Stomach (tissue), 9 donors: Measurements from ENCODE around the gene RAB31. TPM values are rescaled to one million over a fixed set of nuclear protein-coding genes. Genes with fewer than 3 reads are reported as not detected.
A peak's percentile ranks its signal among the peaks of the same experiment; 100 is the strongest.

Source experiments
- DNase-seq, 2 donors: peaks; one replicate each; pipeline versions ENCODE4 v3.0.0 to v3.0.0-alpha.2; 2013 to 2019
- H3K27ac ChIP-seq, 5 donors: fragments of 200-600 bp in 4 of 5; sonication (generic) in 4 of 5; one replicate each; pipeline ENCODE4 v1.5.1; 2013 to 2019; ENCODE audit warnings: mild to moderate bottlenecking in 1 of 5, moderate library complexity in 1 of 5
- H3K27me3 ChIP-seq, 3 donors: fragments of 200-600 bp; sonication (generic); one replicate each; pipeline ENCODE4 v1.5.1; 2017 to 2019; ENCODE audit warnings: mixed run types in 1 of 3
- H3K36me3 ChIP-seq, 4 donors: fragments of 200-600 bp; sonication (generic); 1 replicate in 3 of 4; 2 replicates in 1 of 4; pipeline ENCODE4 v1.5.1; 2016 to 2019
- H3K4me1 ChIP-seq, 4 donors: fragments of 200-600 bp; sonication (generic); one replicate each; pipeline ENCODE4 v1.5.1; 2016 to 2019
- H3K4me3 ChIP-seq, 4 donors: fragments of 200-600 bp; sonication (generic) in 3 of 4; one replicate each; pipeline ENCODE4 v1.5.1; 2016 to 2019; ENCODE audit warnings: mild to moderate bottlenecking in 1 of 4
- H3K9me3 ChIP-seq, 4 donors: fragments of 200-600 bp; sonication (generic); one replicate each; pipeline ENCODE4 v1.5.1; 2016 to 2019
- CTCF ChIP-seq, 7 experiments: fragments of 450-650 bp in 4 of 7; fragments of 200-600 bp in 3 of 7; sonication (generic) in 3 of 7; IDR thresholded peaks; one replicate each; pipeline ENCODE4 v1.5.1; 2016 to 2019; ENCODE audit warnings: antibody characterized with exemption in 7 of 7, control low read depth in 2 of 7, mild to moderate bottlenecking in 1 of 7
- EP300 ChIP-seq: sonication (generic); formaldehyde crosslinking; IDR thresholded peaks from one replicate; pipeline ENCODE4 v1.6.1; 2017; ENCODE audit warnings: antibody characterized with exemption
- POLR2A ChIP-seq, 4 donors: fragments of 450-650 bp; IDR thresholded peaks; one replicate each; pipeline ENCODE4 v1.6.1; 2016; ENCODE audit warnings: antibody characterized with exemption in 4 of 4, control low read depth in 2 of 4, mild to moderate bottlenecking in 1 of 4, moderate library complexity in 1 of 4
- POLR2AphosphoS5 ChIP-seq, 3 donors: sonication (generic); formaldehyde crosslinking; IDR thresholded peaks; one replicate each; pipeline ENCODE4 v1.6.1; 2016; ENCODE audit warnings: antibody characterized with exemption in 3 of 3
- WGBS, 5 donors: extraction: QIAGEN DNeasy Blood & Tissue Kit in 3 of 5; methylation state at CpG; one replicate each; pipeline versions ENCODE4 v1.1.5 to v1.1.7; 2013 to 2018; 5-methylcytosine and 5-hydroxymethylcytosine counted together
- intact Hi-C: fragments of 100-400 bp; cut with DNase I; formaldehyde crosslinking; loops from one replicate; pipeline ENCODE4 v1.15.1; 2023; ENCODE audit warnings: low total_unique reads
- polyA plus RNA-seq, 3 donors: library from polyadenylated mRNA; stranded (reverse); fragments of 200-250 nt; gene quantifications; one replicate each; pipeline ENCODE4 v1.2.3, GENCODE V29; 2013
- total RNA-seq, 5 donors: library from RNA; depleted of rRNA; stranded (reverse); fragments of >200 nt; gene quantifications; one replicate each; pipeline versions ENCODE4 v1.1.0 to v1.2.3, GENCODE V29; 2014 to 2016
- donor health status: healthy with polysubstance abuse.
- donor health status: Bipolar disorder and iron deficiency.
- donor health status: healthy.

RAB31 gene
- total and polyA plus RNA-seq, 8 donors, result 10.1 to 65.5 (median 36.8) TPM

GRCh38 chr18:9771261-9771976 is 63.3 kb downstream of the RAB31 start:
- Histone ChIP-seq H3K9me3 (no peaks in the 10 kb centered on the region), H3K27me3 (no peaks in the 10 kb centered on the region), H3K36me3 (no peaks in the 10 kb centered on the region), H3K27ac (peak overlapping the region in 4 of 5 donors; percentile 11 to 61 (median 42)), H3K4me3 (no peak overlapping the region), H3K4me1 (peaks cover 0 to 17% (median 8%) of the 10 kb centered on the region in 4 donors)
- TF ChIP-seq POLR2A (IDR thresholded peaks at IDR 0.05), result no peak
- peak in 1 of 3 donors; percentile 62 for TF ChIP-seq POLR2AphosphoS5 (IDR thresholded peaks at IDR 0.05)
- TF ChIP-seq EP300, result no peak
- peak in 5 of 7 experiments; percentile 88 to 98 (median 96) for TF ChIP-seq CTCF (IDR thresholded peaks at IDR 0.05)
- 22 to 32% (median 24%) methylated on average over 14 to 18 of the region's 18 CpGs for WGBS, 5 donors
- intact Hi-C loops, result no loop called here
- DNase-seq, result peak; percentile 80 to 89

- TF ChIP-seq POLR2A (IDR thresholded peaks at IDR 0.05), result no peak
- no peak for TF ChIP-seq EP300
- TF ChIP-seq POLR2AphosphoS5 (IDR thresholded peaks at IDR 0.05), result no peak
- no peak for TF ChIP-seq CTCF (IDR thresholded peaks at IDR 0.05)
- Histone ChIP-seq H3K4me3 (no peak overlapping the region), H3K9me3 (no peaks in the 10 kb centered on the region), H3K36me3 (no peaks in the 10 kb centered on the region), H3K27me3 (no peaks in the 10 kb centered on the region), H3K27ac (peak overlapping the region in 4 of 5 donors; percentile 11 to 61 (median 42)), H3K4me1 (peaks cover 0 to 17% (median 8%) of the 10 kb centered on the region in 4 donors)
- intact Hi-C loops, result no loop called here
- WGBS, 5 donors, result 76 to 88% (median 86%) methylated on average over 14 of the region's 14 CpGs
- no peak for DNase-seq
These were observed 64.0 kb downstream of the RAB31 start for GRCh38 chr18:9771977-9772660.

GRCh38 chr18:9772847-9773677 is 65.0 kb downstream of the RAB31 start:
- Histone ChIP-seq H3K4me1 (peaks cover 0 to 17% (median 8%) of the 10 kb centered on the region in 4 donors), H3K36me3 (no peaks in the 10 kb centered on the region), H3K27me3 (no peaks in the 10 kb centered on the region), H3K9me3 (no peaks in the 10 kb centered on the region), H3K4me3 (no peak overlapping the region), H3K27ac (peak overlapping the region in 1 of 5 donors; percentile 56)
- no peak for DNase-seq
- WGBS, 5 donors, result 84 to 89% (median 86%) methylated on average over 13 of the region's 13 CpGs
- TF ChIP-seq POLR2A (IDR thresholded peaks at IDR 0.05) (no peak), EP300 (no peak), POLR2AphosphoS5 (IDR thresholded peaks at IDR 0.05) (no peak), CTCF (IDR thresholded peaks at IDR 0.05) (no peak)
- intact Hi-C loops, result no loop called here

- TF ChIP-seq EP300 (no peak), CTCF (IDR thresholded peaks at IDR 0.05) (no peak), POLR2A (IDR thresholded peaks at IDR 0.05) (no peak), POLR2AphosphoS5 (IDR thresholded peaks at IDR 0.05) (no peak)
- Histone ChIP-seq H3K4me3 (no peak overlapping the region), H3K9me3 (no peaks in the 10 kb centered on the region), H3K4me1 (peaks cover 0 to 17% (median 8%) of the 10 kb centered on the region in 4 donors), H3K36me3 (no peaks in the 10 kb centered on the region), H3K27me3 (no peaks in the 10 kb centered on the region), H3K27ac (no peak overlapping the region)
- 83 to 93% (median 92%) methylated on average over 5 of the region's 5 CpGs for WGBS, 5 donors
- intact Hi-C loops, result no loop called here
- DNase-seq, result no peak
These were observed 66.0 kb downstream of the RAB31 start for GRCh38 chr18:9774150-9774549.
